GM12878 (cell line): ENCODE measurements around the gene MND1. TPM values are rescaled to one million over a fixed set of nuclear protein-coding genes. Genes with fewer than 3 reads are reported as not detected.

Experiments
- ATAC-seq: fragments of 200-7000 bp; cut with Tn5 transposase; 3 replicates; pipeline ENCODE4 v1.9.1; 2020; ENCODE audit warnings: mild to moderate bottlenecking, moderate library complexity
- BruUV-seq: library from RNA; stranded (reverse); fragments of 400-500 nt; replicated peaks from 2 replicates; lab custom pipeline; 2021; lab: Mats Ljungman, UMichigan
- CTCF ChIA-PET: fragments of 300-600 bp; sonication (Branson Sonifier 250); formaldehyde crosslinking; extraction: SDS; loops from one replicate; lab custom pipeline; 2021; ENCODE audit warnings: inconsistent platforms; lab: Yijun Ruan, JAX
- POLR2A ChIA-PET: fragments of 350-600 bp; formaldehyde crosslinking; extraction: SDS; loops from one replicate; lab custom pipeline; 2021; ENCODE audit warnings: inconsistent platforms; lab: Charles Lee
- RAD21 ChIA-PET: fragments of 300-600 bp; sonication (Branson Sonifier 250); formaldehyde crosslinking; loops from one replicate; lab custom pipeline; 2023; ENCODE audit warnings: antibody characterized with exemption; ENCODE audit not compliant: unreplicated experiment; lab: Charles Lee
- SMC1A ChIA-PET: fragments of 300-600 bp; sonication (Branson Sonifier 250); formaldehyde crosslinking; loops from one replicate; lab custom pipeline; 2023; ENCODE audit not compliant: unreplicated experiment, uncharacterized antibody; lab: Charles Lee
- DNase-seq: peaks from one replicate; pipeline ENCODE4 v3.0.0-alpha.2; 2011; ENCODE audit warnings: low read depth, low spot score
- FAIRE-seq: peaks from 3 replicates; lab custom pipeline; 2011; peaks lifted over from hg19 to GRCh38; lab: Jason Lieb, UNC
- H2AFZ ChIP-seq: 2 replicates; pipeline ENCODE4 v1.6.0; 2011; ENCODE audit warnings: low read depth, low read length, control low read depth; ENCODE audit not compliant: control insufficient read depth
- H3K27ac ChIP-seq: 2 replicates; pipeline ENCODE4 v1.5.1; 2011; ENCODE audit warnings: control low read depth; ENCODE audit not compliant: control insufficient read depth, insufficient read depth
- H3K27me3 ChIP-seq, 2 experiments: replicated peaks in 1 of 2; 2 replicates each; pipeline versions ENCODE4 v1.6.0 to v1.6.1; 2011; ENCODE audit warnings: low read length in 1 of 2; ENCODE audit not compliant: control insufficient read depth in 2 of 2, insufficient read depth in 2 of 2
- H3K36me3 ChIP-seq, 2 experiments: 2 replicates each; pipeline ENCODE4 v1.5.1; 2011; ENCODE audit warnings: low read length in 1 of 2; ENCODE audit not compliant: control insufficient read depth in 2 of 2, insufficient read depth in 2 of 2
- H3K4me1 ChIP-seq: 2 replicates; pipeline ENCODE4 v1.6.1; 2011; ENCODE audit warnings: mild to moderate bottlenecking, low read length, moderate library complexity, mixed read lengths; ENCODE audit not compliant: control insufficient read depth, insufficient read depth
- H3K4me2 ChIP-seq: 2 replicates; pipeline ENCODE4 v1.6.0; 2011; ENCODE audit warnings: control low read depth; ENCODE audit not compliant: control insufficient read depth, insufficient read depth
- H3K4me3 ChIP-seq: fragments of 200-600 bp; sonication (generic); 2 replicates; pipeline ENCODE4 v1.5.1; 2016
- H3K79me2 ChIP-seq: 2 replicates; pipeline ENCODE4 v1.6.0; 2011; ENCODE audit warnings: low read length; ENCODE audit not compliant: control insufficient read depth, insufficient read depth
- H3K9ac ChIP-seq: 2 replicates; pipeline ENCODE4 v1.8.0; 2011; ENCODE audit warnings: low read length, control low read depth, mixed read lengths; ENCODE audit not compliant: control insufficient read depth, insufficient read depth
- H3K9me3 ChIP-seq: replicated peaks from 3 replicates; pipeline ENCODE4 v1.5.1; 2011; ENCODE audit warnings: mild to moderate bottlenecking, low read length; ENCODE audit not compliant: control insufficient read depth, insufficient read depth
- H4K20me1 ChIP-seq: 2 replicates; pipeline ENCODE4 v1.6.0; 2011; ENCODE audit not compliant: control insufficient read depth, insufficient read depth
- CBFB ChIP-seq: IDR thresholded peaks from 2 replicates; pipeline ENCODE4 v1.6.1; 2016; ENCODE audit warnings: antibody characterized with exemption, low read depth
- CBX5 ChIP-seq: sonication (generic); IDR thresholded peaks from 2 replicates; pipeline ENCODE4 v1.6.1; 2016; ENCODE audit warnings: low read depth, moderate library complexity, mild to moderate bottlenecking, inconsistent platforms
- GABPA ChIP-seq: IDR thresholded peaks from 2 replicates; pipeline ENCODE4 v1.6.1; 2014; ENCODE audit warnings: antibody characterized with exemption, low read depth, mild to moderate bottlenecking, inconsistent platforms
- MTA2 ChIP-seq: fragments of 450-650 bp; IDR thresholded peaks from 2 replicates; pipeline ENCODE4 v1.6.1; 2016; ENCODE audit warnings: low read depth, mild to moderate bottlenecking, moderate library complexity
- NR2C1 ChIP-seq: fragments of 450-650 bp; IDR thresholded peaks from 2 replicates; pipeline ENCODE4 v1.6.1; 2017; ENCODE audit warnings: antibody characterized with exemption, mild to moderate bottlenecking, moderate library complexity
- PAX8 ChIP-seq: fragments of 450-650 bp; IDR thresholded peaks from 2 replicates; pipeline ENCODE4 v1.6.1; 2017; ENCODE audit warnings: mild to moderate bottlenecking, moderate library complexity
- PML ChIP-seq: IDR thresholded peaks from 2 replicates; pipeline ENCODE4 v1.6.1; 2012; ENCODE audit warnings: low read length, inconsistent platforms
- SMAD1 ChIP-seq: fragments of 450-650 bp; IDR thresholded peaks from 2 replicates; pipeline ENCODE4 v1.6.1; 2018; ENCODE audit warnings: mild to moderate bottlenecking, low read depth; ENCODE audit not compliant: partially characterized antibody
- STAT3 ChIP-seq: IDR thresholded peaks from 2 replicates; pipeline ENCODE4 v1.6.1; 2011; ENCODE audit warnings: low read depth, low read length, improper control_type of control experiment
- USF1 ChIP-seq: IDR thresholded peaks from 2 replicates; pipeline ENCODE4 v1.6.1; 2011; ENCODE audit warnings: borderline replicate concordance, low read depth, mild to moderate bottlenecking, moderate library complexity, mixed read lengths, low read length; ENCODE audit not compliant: insufficient read depth; ENCODE audit errors: extremely low read length
- ZNF217 ChIP-seq: fragments of 450-650 bp; IDR thresholded peaks from 2 replicates; pipeline ENCODE4 v1.6.1; 2017; ENCODE audit warnings: antibody characterized with exemption, mild to moderate bottlenecking
- ZNF24 ChIP-seq: fragments of 450-650 bp; IDR thresholded peaks from 2 replicates; pipeline ENCODE4 v1.6.1; 2017; ENCODE audit warnings: antibody characterized with exemption, mild to moderate bottlenecking
- WGBS: methylation state at CpG from one replicate; pipeline ENCODE4 v1.1.6; 2016; ENCODE audit warnings: low lambda C conversion rate; ENCODE audit not compliant: insufficient replicate concordance, insufficient coverage; ENCODE audit errors: missing lambda C conversion rate; 5-methylcytosine and 5-hydroxymethylcytosine counted together
- in situ Hi-C: fragments of 300-500 bp; cut with MboI; formaldehyde crosslinking; loops from 9 replicates; pipeline ENCODE4 v1.14.3; 2018; ENCODE audit warnings: mixed read lengths
- intact Hi-C: fragments of 100-400 bp; cut with micrococcal nuclease; formaldehyde crosslinking; loops from one replicate; pipeline ENCODE4 v1.14.2; 2022; ENCODE audit not compliant: unreplicated experiment
- polyA plus RNA-seq, 11 experiments: library from polyadenylated mRNA; depleted of rRNA in 4 of 11; unstranded in 6 of 11; stranded (reverse) in 5 of 11; fragments of >200 nt; fragmentation: Nextera tagmentation in 4 of 11; fragmentation: Illumina TruSeq in 1 of 11; extraction: Ambion mirVana in 4 of 11; extraction: Trizol in 1 of 11; gene quantifications; 1 replicate in 1 of 11; 2 replicates in 10 of 11; pipeline versions ENCODE4 v1.2.1 to v1.2.3, GENCODE V29; 2011 to 2016; ENCODE audit warnings: inconsistent platforms in 2 of 11, missing spikeins in 2 of 11, low read depth in 1 of 11
- total RNA-seq, 4 experiments: library from RNA; depleted of rRNA in 3 of 4; stranded (reverse); fragments of >200 nt in 3 of 4; fragmentation: Illumina TruSeq in 1 of 4; extraction: Trizol in 1 of 4; gene quantifications; 2 replicates each; pipeline versions ENCODE4 v1.2.1 to v1.2.3, GENCODE V29; 2013 to 2021
- TF ChIP-seq, protein P1 (sequence below): fragments of 450-650 bp; formaldehyde crosslinking; IDR thresholded peaks from 2 replicates; pipeline ENCODE4 v1.5.0; 2022; ENCODE audit warnings: mild to moderate bottlenecking, missing genetic modification characterization
- TF ChIP-seq, protein P2 (sequence below): fragments of 450-650 bp; formaldehyde crosslinking; IDR thresholded peaks from 2 replicates; pipeline ENCODE4 v1.4.0; 2020; ENCODE audit warnings: mild to moderate bottlenecking, moderate library complexity

The MND1 gene
- total and polyA plus RNA-seq, 10 of the 15 experiments (the other 5 are each of a cell fraction or from before 2014, with no cell fraction given) = 17.7 to 58.1 (median 47.3) TPM

GRCh38 chr4:153345012-153345981 lies 809 bp downstream of the MND1 start:
- ATAC-seq = peak; percentile 59
- peaks cover 22% of the 10 kb centered on the region; the same call in 1 of the 2 replicates for H3K4me1 ChIP-seq
- POLR2A ChIA-PET = interaction anchor here (0.6 to 1.5 kb wide), 5 partner anchors 85 to 179 kb away, joined by 3 to 5 read pairs (median 4); partner anchors contain the start of gene TMEM131L
- TF ChIP-seq STAT3 (no peak), CBFB (no peak; the same call in 1 of the 2 replicates), NR2C1 (no peak), PAX8 (no peak), GABPA (0 out of 2 replicates have a peak, but pooled peaks have one; percentile 9), ZNF217 (no peak), MTA2 (no peak), SMAD1 (no peak), CBX5 (peak; percentile 50; the same call in 1 of the 2 replicates), ZNF24 (no peak), PML (no peak), USF1 (no peak)
- TF ChIP-seq, protein P1, sequence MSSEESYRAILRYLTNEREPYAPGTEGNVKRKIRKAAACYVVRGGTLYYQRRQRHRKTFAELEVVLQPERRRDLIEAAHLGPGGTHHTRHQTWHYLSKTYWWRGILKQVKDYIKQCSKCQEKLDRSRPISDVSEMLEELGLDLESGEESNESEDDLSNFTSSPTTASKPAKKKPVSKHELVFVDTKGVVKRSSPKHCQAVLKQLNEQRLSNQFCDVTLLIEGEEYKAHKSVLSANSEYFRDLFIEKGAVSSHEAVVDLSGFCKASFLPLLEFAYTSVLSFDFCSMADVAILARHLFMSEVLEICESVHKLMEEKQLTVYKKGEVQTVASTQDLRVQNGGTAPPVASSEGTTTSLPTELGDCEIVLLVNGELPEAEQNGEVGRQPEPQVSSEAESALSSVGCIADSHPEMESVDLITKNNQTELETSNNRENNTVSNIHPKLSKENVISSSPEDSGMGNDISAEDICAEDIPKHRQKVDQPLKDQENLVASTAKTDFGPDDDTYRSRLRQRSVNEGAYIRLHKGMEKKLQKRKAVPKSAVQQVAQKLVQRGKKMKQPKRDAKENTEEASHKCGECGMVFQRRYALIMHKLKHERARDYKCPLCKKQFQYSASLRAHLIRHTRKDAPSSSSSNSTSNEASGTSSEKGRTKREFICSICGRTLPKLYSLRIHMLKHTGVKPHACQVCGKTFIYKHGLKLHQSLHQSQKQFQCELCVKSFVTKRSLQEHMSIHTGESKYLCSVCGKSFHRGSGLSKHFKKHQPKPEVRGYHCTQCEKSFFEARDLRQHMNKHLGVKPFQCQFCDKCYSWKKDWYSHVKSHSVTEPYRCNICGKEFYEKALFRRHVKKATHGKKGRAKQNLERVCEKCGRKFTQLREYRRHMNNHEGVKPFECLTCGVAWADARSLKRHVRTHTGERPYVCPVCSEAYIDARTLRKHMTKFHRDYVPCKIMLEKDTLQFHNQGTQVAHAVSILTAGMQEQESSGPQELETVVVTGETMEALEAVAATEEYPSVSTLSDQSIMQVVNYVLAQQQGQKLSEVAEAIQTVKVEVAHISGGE (CRISPR knock-in tag) = no peak
- TF ChIP-seq, protein P2, sequence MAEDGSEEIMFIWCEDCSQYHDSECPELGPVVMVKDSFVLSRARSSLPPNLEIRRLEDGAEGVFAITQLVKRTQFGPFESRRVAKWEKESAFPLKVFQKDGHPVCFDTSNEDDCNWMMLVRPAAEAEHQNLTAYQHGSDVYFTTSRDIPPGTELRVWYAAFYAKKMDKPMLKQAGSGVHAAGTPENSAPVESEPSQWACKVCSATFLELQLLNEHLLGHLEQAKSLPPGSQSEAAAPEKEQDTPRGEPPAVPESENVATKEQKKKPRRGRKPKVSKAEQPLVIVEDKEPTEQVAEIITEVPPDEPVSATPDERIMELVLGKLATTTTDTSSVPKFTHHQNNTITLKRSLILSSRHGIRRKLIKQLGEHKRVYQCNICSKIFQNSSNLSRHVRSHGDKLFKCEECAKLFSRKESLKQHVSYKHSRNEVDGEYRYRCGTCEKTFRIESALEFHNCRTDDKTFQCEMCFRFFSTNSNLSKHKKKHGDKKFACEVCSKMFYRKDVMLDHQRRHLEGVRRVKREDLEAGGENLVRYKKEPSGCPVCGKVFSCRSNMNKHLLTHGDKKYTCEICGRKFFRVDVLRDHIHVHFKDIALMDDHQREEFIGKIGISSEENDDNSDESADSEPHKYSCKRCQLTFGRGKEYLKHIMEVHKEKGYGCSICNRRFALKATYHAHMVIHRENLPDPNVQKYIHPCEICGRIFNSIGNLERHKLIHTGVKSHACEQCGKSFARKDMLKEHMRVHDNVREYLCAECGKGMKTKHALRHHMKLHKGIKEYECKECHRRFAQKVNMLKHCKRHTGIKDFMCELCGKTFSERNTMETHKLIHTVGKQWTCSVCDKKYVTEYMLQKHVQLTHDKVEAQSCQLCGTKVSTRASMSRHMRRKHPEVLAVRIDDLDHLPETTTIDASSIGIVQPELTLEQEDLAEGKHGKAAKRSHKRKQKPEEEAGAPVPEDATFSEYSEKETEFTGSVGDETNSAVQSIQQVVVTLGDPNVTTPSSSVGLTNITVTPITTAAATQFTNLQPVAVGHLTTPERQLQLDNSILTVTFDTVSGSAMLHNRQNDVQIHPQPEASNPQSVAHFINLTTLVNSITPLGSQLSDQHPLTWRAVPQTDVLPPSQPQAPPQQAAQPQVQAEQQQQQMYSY = no peak

More at GRCh38 chr4:153345012-153345981, 809 bp downstream of the MND1 start:
- Histone ChIP-seq H3K27me3 (no peaks in the 10 kb centered on the region), H3K36me3 (no peaks in the 10 kb centered on the region), H3K9me3 (no peaks in the 10 kb centered on the region; the same call in 2 of the 3 replicates), H3K4me3 (peak overlapping the region; percentile 93), H4K20me1 (no peaks in the 10 kb centered on the region; the same call in 1 of the 2 replicates), H3K4me2 (peak overlapping the region; percentile 49), H2AFZ (peak overlapping the region; percentile 88), H3K9ac (peak overlapping the region; percentile 77), H3K27ac (peak overlapping the region; percentile 76), H3K79me2 (peaks cover 48% of the 10 kb centered on the region)
- WGBS = under 1% methylated on average over 44 of the region's 44 CpGs
- no peak for FAIRE-seq
- in situ Hi-C loops (loop anchor here (5.0 to 10.0 kb wide), 3 partner anchors 227 to 400 kb away; no protein-coding TSS in a partner anchor), intact Hi-C loops (loop anchor here (1.0 to 5.0 kb wide), 2 partner anchors 88 to 142 kb away; no protein-coding TSS in a partner anchor)
- BruUV-seq = TSS peak; percentile 73
- ChIA-PET RAD21 (interaction anchor here (0.5 to 8.4 kb wide), 33 partner anchors 10 to 405 kb away, joined by 3 to 77 read pairs (median 3); partner anchors contain the start of gene TMEM131L), SMC1A (interaction anchor here (0.7 to 7.9 kb wide), 43 partner anchors 8 to 1162 kb away, joined by 3 to 97 read pairs (median 5); no protein-coding TSS in a partner anchor), CTCF (interaction anchor here (0.6 to 10.4 kb wide), 38 partner anchors 9 to 1162 kb away, joined by 3 to 142 read pairs (median 4); partner anchors contain the start of gene TMEM131L)
- no peak for DNase-seq
